Loucy (cell line): ENCODE results near the gene APBA1.

Experiments used
- EZH2phosphoT487 ChIP-seq: fragments of 200-600 bp; IDR thresholded peaks from 2 replicates; pipeline ENCODE4 v1.6.1; 2018; ENCODE audit warnings: antibody characterized with exemption, mild to moderate bottlenecking, moderate library complexity, borderline replicate concordance
- TF ChIP-seq, protein P1 (sequence below): fragments of 200-600 bp; sonication (generic); conservative IDR thresholded peaks from 2 replicates; pipeline ENCODE4 v1.5.1; 2014; ENCODE audit warnings: mild to moderate bottlenecking, antibody characterized with exemption, low read length

DNA sequence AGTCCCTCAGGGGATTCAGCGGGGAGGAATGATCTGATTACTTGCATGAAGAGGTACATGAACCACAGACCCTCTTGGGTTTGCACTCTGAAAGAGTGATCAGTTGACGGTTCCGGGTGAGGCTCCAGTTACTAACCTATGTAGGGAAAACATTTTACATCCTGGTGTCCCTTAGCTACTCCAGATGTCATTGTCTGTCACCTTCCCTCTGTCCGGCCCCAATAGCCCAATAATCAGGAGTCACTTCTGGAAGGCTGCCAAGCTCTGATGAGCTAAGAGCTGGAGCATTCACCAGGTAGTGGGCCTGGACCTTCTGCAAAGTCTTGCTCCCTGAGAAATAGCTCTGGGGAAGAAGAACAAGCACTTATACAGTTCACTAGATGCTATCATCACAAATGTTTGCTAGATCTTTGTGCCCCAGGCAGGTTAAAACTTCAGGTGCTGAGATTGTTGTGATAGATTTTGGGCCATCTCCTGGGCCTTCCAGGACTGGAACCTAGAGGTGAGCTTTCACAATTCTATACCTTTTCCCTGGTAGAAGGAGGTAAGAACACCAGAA lies 282.7 kb downstream of the APBA1 start:
- TF ChIP-seq, protein P1, sequence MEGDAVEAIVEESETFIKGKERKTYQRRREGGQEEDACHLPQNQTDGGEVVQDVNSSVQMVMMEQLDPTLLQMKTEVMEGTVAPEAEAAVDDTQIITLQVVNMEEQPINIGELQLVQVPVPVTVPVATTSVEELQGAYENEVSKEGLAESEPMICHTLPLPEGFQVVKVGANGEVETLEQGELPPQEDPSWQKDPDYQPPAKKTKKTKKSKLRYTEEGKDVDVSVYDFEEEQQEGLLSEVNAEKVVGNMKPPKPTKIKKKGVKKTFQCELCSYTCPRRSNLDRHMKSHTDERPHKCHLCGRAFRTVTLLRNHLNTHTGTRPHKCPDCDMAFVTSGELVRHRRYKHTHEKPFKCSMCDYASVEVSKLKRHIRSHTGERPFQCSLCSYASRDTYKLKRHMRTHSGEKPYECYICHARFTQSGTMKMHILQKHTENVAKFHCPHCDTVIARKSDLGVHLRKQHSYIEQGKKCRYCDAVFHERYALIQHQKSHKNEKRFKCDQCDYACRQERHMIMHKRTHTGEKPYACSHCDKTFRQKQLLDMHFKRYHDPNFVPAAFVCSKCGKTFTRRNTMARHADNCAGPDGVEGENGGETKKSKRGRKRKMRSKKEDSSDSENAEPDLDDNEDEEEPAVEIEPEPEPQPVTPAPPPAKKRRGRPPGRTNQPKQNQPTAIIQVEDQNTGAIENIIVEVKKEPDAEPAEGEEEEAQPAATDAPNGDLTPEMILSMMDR: no peak
- no peak for TF ChIP-seq EZH2phosphoT487
